GM21737 (cell line): Measurements from ENCODE around the gene MS4A14.
"Not testable (repeated sequence)": the region's sequence is repeated elsewhere in the genome, so short reads cannot be mapped to it uniquely, and the experiment has no call there.

ENCODE experiments used
- ATAC-seq: cut with Tn5 transposase; IDR thresholded peaks from one replicate; pipeline ENCODE4 v1.9.1; 2021; ENCODE audit warnings: mild to moderate bottlenecking, moderate library complexity; ENCODE audit not compliant: unreplicated experiment

Gene MS4A14, protein sequence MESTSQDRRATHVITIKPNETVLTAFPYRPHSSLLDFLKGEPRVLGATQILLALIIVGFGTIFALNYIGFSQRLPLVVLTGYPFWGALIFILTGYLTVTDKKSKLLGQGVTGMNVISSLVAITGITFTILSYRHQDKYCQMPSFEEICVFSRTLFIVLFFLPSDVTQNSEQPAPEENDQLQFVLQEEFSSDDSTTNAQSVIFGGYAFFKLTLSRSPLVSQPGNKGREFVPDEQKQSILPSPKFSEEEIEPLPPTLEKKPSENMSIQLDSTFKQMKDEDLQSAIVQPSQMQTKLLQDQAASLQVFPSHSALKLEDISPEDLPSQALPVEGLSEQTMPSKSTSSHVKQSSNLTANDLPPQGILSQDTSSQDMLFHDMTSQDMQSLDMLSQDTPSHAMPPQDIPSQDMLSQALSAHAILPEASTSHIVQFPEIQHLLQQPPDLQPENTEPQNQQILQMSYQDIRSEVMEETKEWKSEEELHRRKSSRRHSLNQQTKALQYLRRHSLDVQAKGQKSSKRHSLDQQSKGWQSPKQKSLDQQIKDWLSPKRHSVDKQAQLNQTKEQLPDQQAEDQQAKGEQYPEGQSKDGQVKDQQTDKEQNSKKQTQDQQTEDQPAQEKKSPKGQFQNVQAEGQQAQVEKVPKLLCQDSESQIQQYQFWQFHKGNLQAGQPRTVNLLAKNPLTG

GRCh38 chr11:60396382-60396781, at the start of gene MS4A14:
MS4A14 (plus strand) TSS chr11:60396459; CDS start chr11:60396579, 120 bp downstream.
- no peak for ATAC-seq

DNA sequence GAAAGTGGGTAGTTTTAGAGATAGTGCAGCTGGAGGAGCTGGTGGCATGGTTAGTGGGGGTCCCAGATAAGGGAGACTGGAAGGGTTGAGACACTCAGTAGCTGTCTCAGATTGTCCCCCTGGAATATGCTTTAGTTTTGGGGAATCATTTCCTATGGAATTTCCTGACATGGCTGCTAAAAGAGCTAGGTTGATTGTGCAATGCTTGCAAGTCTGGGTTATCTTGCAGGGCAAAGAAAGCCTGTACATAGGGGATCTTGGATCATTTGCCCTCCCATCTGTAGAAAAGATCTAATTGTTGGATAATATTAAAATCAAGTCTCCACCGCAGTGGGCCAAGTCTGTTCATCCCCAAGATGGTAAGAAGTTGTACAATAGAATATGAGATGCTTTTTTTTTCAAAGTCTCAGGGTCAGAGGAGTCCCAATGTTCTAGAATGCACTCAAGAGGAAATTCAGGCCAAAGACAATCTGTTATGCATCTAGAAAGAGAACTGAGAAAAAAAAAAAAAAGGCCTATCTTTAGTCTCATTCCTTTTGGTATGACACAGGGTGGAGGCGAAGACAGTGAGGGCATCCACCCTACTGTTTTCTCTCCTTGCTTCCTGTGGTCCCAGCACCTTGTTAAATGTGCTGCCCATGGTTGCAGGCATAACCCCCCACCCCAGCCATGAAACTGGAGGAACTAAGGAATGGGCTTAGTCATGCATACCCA, 49.0 kb upstream of the MS4A14 start:
- ATAC-seq = no peak

GRCh38 chr11:60348116-60348515, 48.1 kb upstream of the MS4A14 start:
- ATAC-seq = no peak

- ATAC-seq = no peak
Observed at GRCh38 chr11:60349990-60350389, 46.3 kb upstream of the MS4A14 start.

DNA sequence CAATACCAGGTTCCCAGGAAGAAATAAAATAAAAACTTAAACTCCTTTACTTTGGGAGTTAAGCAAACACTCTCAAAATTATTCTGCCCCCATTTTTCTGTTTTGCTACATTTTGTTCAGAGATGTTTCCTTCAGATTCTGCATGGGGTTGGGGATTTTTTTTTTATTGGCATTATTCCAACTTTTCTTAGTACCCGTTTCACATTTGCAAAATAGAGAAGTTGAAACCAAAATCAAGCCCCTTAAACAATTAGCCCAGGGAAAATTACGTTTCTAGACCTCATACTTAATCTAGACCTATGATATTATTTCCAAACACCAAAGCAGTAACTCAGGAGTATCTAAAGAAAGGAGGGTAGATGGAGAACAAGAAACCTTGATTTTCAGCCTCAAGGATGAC, 38.5 kb upstream of the MS4A14 start:
- ATAC-seq = no peak

- no peak for ATAC-seq
Observed at GRCh38 chr11:60360621-60361020, 35.6 kb upstream of the MS4A14 start.

GRCh38 chr11:60362241-60362640, 34.0 kb upstream of the MS4A14 start:
- ATAC-seq = no peak

GRCh38 chr11:60363542-60364470, 32.5 kb upstream of the MS4A14 start:
- peak; percentile 49 for ATAC-seq

- not testable (repeated sequence) for ATAC-seq
Observed at GRCh38 chr11:60366262-60366904, 29.9 kb upstream of the MS4A14 start.

GRCh38 chr11:60367009-60367408, 29.2 kb upstream of the MS4A14 start:
- peak; percentile 66 for ATAC-seq

DNA sequence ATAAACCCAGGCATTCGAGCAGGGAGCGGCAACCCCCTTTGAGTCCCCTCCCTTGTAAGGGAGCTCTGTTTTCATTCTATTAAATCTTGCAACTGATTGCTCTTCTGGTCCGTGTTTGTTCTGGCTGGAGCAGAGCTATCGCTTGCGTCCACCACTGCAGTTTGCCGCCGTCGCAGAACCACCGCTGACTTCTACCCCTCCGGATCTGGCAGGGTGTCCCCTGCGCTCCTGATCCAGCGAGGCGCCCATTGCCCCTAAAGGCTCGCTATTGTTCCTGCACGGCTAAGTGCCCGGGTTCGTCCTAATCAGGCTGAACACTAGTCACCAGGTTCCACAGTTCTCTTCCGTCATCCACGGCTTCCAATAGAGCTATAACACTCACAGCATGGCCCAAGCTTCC, 28.4 kb upstream of the MS4A14 start:
- no peak for ATAC-seq

GRCh38 chr11:60370252-60370810, 25.9 kb upstream of the MS4A14 start:
- no peak for ATAC-seq

DNA sequence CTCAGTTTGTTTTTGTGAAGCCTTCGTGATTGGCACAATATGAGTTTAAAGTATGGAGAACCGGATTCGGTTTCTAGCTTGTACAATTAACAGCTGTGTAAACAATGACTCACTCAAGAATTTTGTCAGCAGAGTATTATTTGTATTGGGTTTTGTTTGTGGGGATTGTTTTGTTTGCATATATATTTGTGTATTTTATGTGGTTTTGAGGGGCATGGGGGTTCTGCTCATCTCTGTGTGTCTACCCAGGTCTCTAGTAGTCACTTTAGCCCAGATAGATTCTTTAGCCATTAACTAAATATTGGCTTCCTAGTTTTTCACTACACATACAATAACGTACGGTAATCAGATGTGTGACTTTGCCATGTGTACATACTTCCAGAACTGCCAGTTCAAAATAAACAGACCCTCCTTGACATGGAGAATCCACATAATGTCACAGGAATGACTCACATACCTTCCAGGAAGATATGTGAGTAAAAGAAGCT, 25.4 kb upstream of the MS4A14 start:
- no peak for ATAC-seq

- ATAC-seq = no peak
Observed at GRCh38 chr11:60371386-60371785, 24.9 kb upstream of the MS4A14 start.

DNA sequence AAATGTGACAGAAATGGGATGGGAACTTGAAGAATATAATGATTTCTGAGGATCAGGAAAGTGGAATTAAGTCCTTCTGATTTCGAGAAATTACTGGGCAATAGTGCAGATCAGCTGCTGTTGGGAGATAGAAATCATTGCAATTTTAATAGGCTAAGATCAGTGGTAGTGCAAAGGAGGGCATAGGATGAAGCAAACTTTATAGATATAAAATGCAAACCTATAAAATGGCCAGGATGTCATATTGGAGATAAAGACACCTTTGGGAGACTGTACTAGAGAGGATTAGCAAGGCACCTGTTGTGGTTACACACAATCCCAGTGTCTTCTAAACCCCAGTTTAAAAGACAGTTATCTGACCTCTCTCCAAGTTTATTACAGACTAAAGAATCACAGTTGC, 24.4 kb upstream of the MS4A14 start:
- ATAC-seq = no peak

- ATAC-seq = no peak
Observed at GRCh38 chr11:60372767-60373166, 23.5 kb upstream of the MS4A14 start.

GRCh38 chr11:60375316-60375715, 20.9 kb upstream of the MS4A14 start:
- ATAC-seq = no peak

DNA sequence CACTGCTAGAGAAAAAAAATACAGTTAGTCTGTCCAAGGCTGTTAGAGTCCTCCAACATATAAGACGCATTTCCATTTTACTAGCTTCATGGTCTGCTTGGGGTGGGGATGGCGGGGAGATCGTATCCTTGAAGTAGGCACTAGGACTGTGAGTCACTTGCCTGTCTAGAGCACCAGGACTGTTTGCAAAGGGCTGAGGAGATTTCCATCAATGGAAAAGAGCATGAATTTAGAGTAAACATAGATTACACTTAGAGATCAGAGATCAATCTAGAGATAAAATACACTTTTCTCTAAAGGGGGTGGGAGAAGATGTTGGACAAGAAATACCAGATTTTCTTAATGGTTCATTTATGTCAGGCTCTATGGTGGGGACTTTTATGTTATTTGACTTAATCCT, 19.7 kb upstream of the MS4A14 start:
- ATAC-seq = no peak

DNA sequence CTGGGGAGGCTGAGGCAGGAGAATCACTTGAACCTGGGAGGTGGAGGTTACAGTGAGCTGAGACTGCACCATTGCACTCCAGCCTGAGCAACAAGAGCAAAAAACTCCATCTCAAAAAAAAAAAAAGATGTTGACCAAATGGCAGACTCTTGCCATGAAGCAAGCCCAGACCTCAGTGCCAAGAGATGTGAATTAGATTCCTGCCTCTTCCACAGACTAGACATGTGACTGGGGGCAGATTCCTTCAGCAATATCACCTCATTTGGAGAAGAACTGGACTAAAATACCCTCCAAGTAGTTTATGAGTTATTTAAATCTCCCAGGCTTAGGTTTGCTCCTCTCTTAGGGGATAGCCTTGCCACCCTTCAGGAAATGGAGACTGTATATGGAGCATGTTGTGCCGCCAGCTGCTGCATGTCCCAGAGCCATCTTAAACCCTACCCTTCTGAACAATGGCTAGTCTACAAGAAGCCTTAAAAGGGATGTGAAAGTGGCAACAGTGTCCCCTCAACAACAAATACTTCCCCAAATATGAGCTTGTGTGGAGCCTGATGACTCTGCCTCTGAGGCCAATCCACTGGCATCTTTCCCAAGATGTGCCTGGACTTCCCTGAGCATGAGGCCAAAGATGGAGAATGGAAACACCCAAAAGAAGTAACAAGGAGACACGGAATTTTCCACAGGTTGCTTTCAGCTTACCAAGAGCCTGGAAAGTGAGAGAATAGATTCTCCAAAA, 18.7 kb upstream of the MS4A14 start:
- no peak for ATAC-seq
